GM21619 (cell line): ENCODE measurements around the gene CRTAC1.
A peak's percentile ranks its signal among the peaks of the same experiment; 100 is the strongest.

Experiments
- ATAC-seq: cut with Tn5 transposase; IDR thresholded peaks from one replicate; pipeline ENCODE4 v1.9.1; 2021; ENCODE audit not compliant: unreplicated experiment

The CRTAC1 gene

GRCh38 chr10:97925308-97925938 is 105.0 kb downstream of the CRTAC1 start:
- no peak for ATAC-seq

DNA sequence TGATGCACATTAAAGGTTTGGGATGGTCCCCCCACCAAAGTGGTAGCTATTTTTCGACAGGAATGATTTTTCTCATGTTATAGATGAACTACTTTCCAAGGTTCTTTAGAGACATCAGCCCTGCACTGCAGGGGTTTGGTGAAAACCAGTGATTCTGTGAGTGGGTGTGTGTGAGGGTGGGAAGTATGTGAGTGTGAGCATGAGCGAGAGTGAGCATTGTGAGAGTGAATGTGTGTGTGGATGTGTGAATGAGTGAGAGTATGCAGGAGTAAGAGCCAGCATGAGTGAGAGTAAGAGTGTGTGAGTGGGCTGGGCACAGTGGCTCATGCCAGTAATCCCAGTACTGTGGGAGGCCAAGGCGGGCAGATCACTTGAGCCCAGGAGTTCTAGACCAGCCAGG is 105.7 kb downstream of the CRTAC1 start:
- no peak for ATAC-seq

- no peak for ATAC-seq
Observed at GRCh38 chr10:97923476-97923875, 106.9 kb downstream of the CRTAC1 start.

DNA sequence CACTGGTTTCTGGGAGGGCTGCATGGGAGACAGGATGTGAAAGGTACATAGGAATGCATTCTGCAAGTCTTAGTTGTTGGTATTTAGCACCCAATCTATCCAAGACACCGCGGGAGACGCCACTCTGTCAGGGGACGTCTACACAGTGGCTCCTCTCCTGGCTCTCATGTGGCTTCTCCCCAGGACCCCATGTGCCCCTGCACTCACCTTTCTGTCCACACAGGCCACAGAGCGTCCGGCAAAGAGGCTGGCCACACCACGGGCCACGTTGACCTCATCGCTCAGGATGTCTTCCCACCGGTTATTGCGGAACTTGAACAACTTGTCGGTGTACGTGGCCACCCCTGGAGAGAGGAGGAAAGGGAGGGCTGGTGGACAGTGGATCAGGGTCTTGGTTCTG is 107.4 kb downstream of the CRTAC1 start:
- ATAC-seq, result no peak

- ATAC-seq, result no peak
Observed at GRCh38 chr10:97922022-97922758, 108.2 kb downstream of the CRTAC1 start.

- no peak for ATAC-seq
Observed at GRCh38 chr10:97921581-97922021, 108.8 kb downstream of the CRTAC1 start.

GRCh38 chr10:97920865-97921264 is 109.6 kb downstream of the CRTAC1 start:
- no peak for ATAC-seq

DNA sequence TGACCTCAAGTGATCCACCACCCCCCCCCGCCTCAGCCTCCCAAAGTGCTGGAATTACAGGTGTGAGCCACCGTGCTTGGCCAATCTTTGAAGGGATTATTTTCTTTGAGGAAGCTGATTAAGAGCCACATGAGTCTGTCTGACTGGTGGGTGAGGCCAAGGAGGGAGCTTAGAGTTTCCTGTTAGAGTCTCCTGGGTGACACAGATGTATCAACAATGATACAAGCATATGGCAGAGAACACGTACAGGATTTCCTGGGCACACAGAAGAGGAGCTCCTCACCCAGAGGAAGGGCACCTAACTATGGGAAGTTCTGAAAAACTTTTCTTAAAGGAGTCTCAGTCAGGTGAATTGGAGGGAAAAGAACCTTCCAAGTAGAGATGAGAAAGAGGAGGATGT is 111.4 kb downstream of the CRTAC1 start:
- ATAC-seq, result no peak

GRCh38 chr10:97916586-97916985 is 113.8 kb downstream of the CRTAC1 start:
- ATAC-seq, result no peak

DNA sequence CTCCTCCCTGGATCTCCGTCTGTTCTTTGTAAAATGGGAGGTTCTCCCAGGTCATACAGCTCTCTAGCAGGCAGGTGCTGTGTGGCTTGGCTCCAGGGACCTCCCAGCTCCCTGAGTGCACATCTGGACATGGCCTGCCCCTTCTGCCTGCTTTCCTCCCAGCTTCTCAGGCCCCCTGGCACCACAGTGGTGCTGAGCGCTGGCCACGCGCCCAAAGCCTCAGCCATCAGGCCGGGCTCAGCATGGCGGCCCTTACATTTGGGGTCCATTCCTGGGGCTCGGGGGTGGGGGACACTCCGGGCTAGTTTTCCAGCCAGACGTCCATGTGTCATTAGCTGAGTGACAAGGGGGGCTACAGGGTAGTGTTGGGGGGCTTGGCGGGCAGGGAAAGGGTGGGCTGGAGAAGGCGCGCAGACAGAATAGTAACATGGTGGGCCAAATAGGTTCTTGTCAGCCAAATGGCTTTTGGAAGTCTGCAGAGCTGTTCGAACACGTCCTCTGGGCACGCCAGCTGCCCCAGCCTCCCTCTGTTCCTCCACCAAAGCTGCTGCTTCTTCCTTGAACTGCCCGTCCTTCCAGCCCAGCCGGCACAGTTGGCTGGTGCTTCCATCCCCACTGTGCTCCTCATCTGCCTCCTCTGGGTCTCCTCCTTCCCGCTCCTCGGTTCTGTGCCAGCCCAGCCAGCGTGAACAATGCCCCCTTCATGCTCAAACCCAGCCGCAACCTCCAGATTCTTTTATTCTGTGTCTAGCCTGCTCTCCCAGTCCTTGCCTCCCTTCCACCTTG is 114.9 kb downstream of the CRTAC1 start:
- no peak for ATAC-seq

DNA sequence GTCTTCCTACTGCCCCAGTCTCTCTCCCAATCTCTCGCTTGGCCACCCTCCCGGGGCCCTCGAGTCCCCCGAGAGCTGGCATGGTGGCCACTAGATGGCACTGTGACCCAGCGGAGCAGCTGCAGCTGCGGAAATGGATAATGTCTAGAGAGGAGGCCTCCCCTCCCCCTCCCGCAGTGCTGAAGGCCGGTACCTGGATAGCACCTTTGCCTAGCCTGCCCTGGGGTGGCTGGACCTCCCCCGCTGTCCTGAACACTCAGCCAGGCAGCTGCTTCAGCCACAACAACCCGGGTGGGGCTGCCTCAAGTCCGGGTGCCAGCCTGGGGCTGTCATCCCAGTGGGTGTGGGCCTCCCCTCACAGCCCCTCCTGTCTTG is 115.6 kb downstream of the CRTAC1 start:
- ATAC-seq, result peak; percentile 82

DNA sequence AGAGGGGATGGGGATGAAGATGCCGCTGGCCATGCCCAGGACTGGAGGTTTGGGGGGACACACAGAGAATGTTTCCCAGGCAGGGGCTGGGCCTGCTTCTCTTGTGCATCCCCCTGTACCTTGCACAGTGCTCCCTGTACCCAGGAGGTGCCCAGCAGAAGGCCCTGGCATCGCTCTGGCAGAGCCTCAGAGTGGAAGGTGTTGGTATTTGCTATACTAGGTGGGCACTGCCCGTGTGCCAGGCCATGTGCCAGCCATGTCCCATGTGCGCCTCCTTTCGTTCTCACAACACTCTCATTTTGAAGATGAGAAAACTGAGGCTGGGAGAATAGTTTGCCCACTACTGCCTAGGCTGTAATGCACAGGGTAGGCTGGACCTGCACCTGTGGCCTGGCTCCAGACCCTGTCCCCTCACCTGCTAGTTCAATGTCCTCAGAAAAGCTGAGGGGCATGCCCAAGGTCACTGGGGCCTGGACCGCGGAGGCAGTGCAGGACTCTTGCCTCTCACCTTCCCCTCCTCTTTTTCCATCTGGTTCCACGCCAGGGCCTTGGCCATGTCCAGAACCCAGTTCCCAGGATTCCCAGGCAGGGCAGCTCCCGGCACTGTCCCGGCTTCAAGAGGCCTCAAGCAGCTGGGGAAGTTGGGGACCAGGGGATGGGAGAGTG is 116.1 kb downstream of the CRTAC1 start:
- no peak for ATAC-seq

DNA sequence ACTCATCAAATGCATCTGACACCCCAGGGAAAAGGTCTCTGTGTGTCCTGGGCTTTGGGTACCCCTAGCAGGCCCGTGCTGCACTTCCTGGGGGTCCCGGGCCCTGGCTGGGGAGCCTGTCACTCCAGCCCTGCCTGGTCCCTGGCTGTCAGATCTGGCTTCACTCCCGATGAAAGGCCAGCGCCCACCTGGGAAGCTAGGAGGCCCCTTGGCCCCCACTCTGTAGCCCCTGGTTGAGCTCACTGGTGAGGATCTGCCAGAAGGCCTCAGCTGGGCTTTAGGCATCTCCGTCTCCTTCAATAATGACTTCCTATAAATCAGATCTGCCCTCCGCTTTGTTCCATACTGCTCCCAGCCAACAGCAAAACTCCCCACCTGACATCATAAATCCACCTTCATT is 116.8 kb downstream of the CRTAC1 start:
- ATAC-seq, result no peak

DNA sequence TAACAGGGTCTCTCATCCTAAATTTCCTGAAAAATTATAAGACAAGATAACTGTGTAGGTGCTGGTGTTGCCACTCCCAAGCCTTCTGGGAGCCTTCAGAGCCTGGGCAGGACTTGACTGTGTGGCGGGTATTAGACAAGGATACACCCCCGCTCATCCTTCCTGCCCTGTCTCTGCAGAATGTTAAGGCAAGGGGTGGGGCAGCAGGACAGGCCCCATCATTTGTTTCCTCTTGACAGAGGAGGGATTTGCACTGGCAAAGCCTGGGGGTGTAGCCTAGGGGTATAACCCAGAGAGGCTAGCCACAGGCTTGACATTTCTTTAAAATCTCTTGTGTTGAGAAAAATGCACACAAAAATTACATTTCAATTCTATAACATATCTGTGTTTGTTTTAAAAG is 117.2 kb downstream of the CRTAC1 start:
- ATAC-seq, result no peak

DNA sequence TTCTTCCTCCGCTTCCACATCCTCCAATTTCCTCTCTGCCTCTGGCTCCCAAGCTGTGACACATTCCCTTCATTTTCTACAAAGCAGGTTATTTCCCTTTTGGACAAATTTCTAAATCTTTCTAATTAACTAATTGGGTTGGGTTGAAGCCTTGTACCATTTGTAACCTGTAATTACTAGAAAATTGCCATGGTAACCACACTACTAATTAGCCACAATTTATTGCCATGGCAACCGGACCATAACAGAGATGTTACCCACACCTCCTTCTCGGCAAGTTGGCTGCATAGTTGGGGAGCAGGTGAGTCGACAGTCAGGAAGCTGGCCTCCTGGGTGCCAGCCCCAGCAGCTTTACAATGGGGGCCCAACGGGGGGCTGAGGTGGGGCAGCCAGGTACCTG is 119.2 kb downstream of the CRTAC1 start:
- ATAC-seq, result no peak

GRCh38 chr10:97910661-97911060 is 119.8 kb downstream of the CRTAC1 start:
- ATAC-seq, result no peak

DNA sequence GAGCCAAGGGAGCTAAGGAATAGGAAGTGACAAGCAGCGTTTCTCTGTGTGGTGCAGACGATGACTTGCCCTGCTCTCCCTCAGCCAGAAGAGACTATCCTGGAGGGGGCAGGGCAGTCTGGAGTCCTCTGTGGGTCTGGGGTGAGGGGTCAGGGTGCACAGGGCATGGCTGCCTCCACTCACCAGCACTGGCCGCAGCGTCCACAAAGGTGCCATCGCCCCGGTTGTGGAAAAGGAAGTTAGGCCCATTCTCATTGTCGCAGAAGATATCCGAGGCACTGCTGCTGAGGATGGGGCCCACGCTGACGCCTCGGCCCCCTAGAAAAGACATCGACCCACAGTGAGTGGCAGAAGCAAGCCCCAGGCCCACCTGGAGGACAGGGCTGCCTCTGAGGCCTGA is 122.6 kb downstream of the CRTAC1 start:
- no peak for ATAC-seq

DNA sequence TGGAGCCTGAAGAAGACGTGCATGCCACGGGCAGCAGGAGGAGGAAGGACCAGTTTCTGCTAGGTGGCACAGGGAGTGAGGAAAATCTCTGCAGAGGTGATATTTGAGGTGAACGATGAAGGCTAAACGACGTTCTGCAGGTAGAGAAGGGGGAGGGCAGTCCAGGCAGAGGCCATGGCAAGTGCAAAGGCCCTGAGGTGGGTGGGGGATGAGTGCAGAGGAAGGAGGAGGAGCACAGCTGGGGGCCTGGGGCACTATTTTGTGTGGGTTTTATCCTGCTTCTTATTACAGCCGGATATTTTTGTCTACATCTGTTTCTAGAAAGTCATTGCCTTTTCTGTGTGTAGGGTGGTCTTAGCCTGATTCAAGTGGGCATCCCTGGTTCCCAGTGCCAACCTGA is 123.2 kb downstream of the CRTAC1 start:
- no peak for ATAC-seq

GRCh38 chr10:97905276-97905675 is 125.1 kb downstream of the CRTAC1 start:
- ATAC-seq, result no peak

- ATAC-seq, result no peak
Observed at GRCh38 chr10:97904576-97904975, 125.8 kb downstream of the CRTAC1 start.

DNA sequence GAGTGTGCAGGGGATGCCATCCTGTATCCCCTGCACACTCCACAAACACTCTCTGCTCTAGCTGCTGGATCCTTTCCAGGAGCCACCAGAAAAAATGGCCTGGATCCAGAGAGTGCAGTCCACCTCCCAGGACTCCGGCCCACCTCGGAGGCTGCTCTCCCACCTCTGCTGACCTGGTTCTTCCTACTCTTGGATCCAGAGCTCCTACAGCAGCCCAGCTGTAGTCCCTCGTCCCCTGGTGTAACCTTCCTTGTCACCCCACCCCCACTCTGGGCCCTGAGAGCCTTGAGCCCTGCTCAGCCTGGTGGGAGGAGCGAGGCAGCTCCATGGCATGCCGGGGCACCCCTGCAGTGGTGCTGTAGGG is 126.4 kb downstream of the CRTAC1 start:
- ATAC-seq, result no peak
